GM23338 (cell line): Measurements from ENCODE around the gene CCDC127. TPM values are rescaled to one million over a fixed set of nuclear protein-coding genes. Genes with fewer than 3 reads are reported as not detected.

Source experiments
- ATAC-seq: fragments of 200-7000 bp; cut with Tn5 transposase; 3 replicates; pipeline ENCODE4 v1.9.1; 2020
- DNase-seq: peaks from one replicate; pipeline ENCODE4 v3.0.0-alpha.2; 2015; ENCODE audit warnings: low spot score
- H2AFZ ChIP-seq: fragments of 200-600 bp; sonication (generic); 2 replicates; pipeline ENCODE4 v1.8.0; 2016; ENCODE audit warnings: antibody characterized with exemption, mild to moderate bottlenecking, moderate library complexity
- H3F3A ChIP-seq: fragments of 200-600 bp; sonication (generic); replicated peaks from 2 replicates; pipeline ENCODE4 v1.8.0; 2017; ENCODE audit warnings: antibody characterized with exemption, mixed run types, low read depth
- H3K27ac ChIP-seq: fragments of 200-600 bp; sonication (generic); 2 replicates; pipeline ENCODE4 v1.6.1; 2016; ENCODE audit warnings: low read depth
- H3K27me3 ChIP-seq: fragments of 200-600 bp; sonication (generic); 2 replicates; pipeline ENCODE4 v1.8.0; 2016; ENCODE audit warnings: mild to moderate bottlenecking, mixed run types, moderate library complexity; ENCODE audit not compliant: insufficient read depth
- H3K36me3 ChIP-seq: fragments of 200-600 bp; sonication (generic); 2 replicates; pipeline ENCODE4 v1.8.0; 2016; ENCODE audit warnings: mild to moderate bottlenecking; ENCODE audit not compliant: insufficient read depth
- H3K4me1 ChIP-seq: fragments of 200-600 bp; sonication (generic); 2 replicates; pipeline ENCODE4 v1.8.0; 2016; ENCODE audit warnings: mild to moderate bottlenecking, moderate library complexity; ENCODE audit not compliant: insufficient read depth
- H3K4me2 ChIP-seq: fragments of 200-600 bp; sonication (generic); 2 replicates; pipeline ENCODE4 v1.7.1; 2017; ENCODE audit warnings: mixed run types
- H3K4me3 ChIP-seq: fragments of 200-600 bp; sonication (generic); 2 replicates; pipeline ENCODE4 v1.6.1; 2016; ENCODE audit warnings: mixed run types
- H3K79me2 ChIP-seq: fragments of 200-600 bp; sonication (generic); replicated peaks from 2 replicates; pipeline ENCODE4 v1.8.0; 2017; ENCODE audit warnings: mild to moderate bottlenecking; ENCODE audit not compliant: insufficient read depth
- H3K9me2 ChIP-seq: fragments of 200-600 bp; sonication (generic); 2 replicates; pipeline ENCODE4 v1.8.0; 2017; ENCODE audit not compliant: insufficient read depth
- H4K20me1 ChIP-seq: fragments of 200-600 bp; sonication (generic); replicated peaks from 2 replicates; pipeline ENCODE4 v1.8.0; 2017; ENCODE audit warnings: mild to moderate bottlenecking; ENCODE audit not compliant: insufficient read depth
- H3K27ac Mint-ChIP-seq: 2 replicates; pipeline ENCODE4 v1.8.0; 2020; ENCODE audit warnings: inconsistent platforms, mild to moderate bottlenecking, moderate library complexity, mixed read lengths
- H3K27me3 Mint-ChIP-seq: 3 replicates; pipeline ENCODE4 v1.8.0; 2022; ENCODE audit warnings: low read depth, mild to moderate bottlenecking, moderate library complexity, mixed read lengths, inconsistent platforms; ENCODE audit not compliant: insufficient read depth, poor library complexity
- H3K36me3 Mint-ChIP-seq: 3 replicates; pipeline ENCODE4 v1.8.0; 2021; ENCODE audit warnings: low read depth, mild to moderate bottlenecking, inconsistent platforms, moderate library complexity, mixed read lengths
- H3K4me1 Mint-ChIP-seq: 3 replicates; pipeline ENCODE4 v1.8.0; 2020; ENCODE audit warnings: mild to moderate bottlenecking, inconsistent platforms, mixed read lengths
- H3K4me3 Mint-ChIP-seq: 3 replicates; pipeline ENCODE4 v1.8.0; 2021; ENCODE audit warnings: moderate library complexity, mild to moderate bottlenecking, inconsistent platforms, mixed read lengths
- H3K9me3 Mint-ChIP-seq: 3 replicates; pipeline ENCODE4 v1.8.0; 2020; ENCODE audit warnings: moderate library complexity, mild to moderate bottlenecking, inconsistent platforms, mixed read lengths
- STAT1 ChIP-seq: IDR thresholded peaks from one replicate; pipeline ENCODE4 v1.6.1; 2016; ENCODE audit warnings: antibody characterized with exemption; ENCODE audit not compliant: unreplicated experiment
- ZNF331 ChIP-seq: fragments of 250-450 bp; sonication (Bioruptor Pico); IDR thresholded peaks from 2 replicates; pipeline ENCODE4 v1.5.0; 2020; ENCODE audit warnings: low read depth, mild to moderate bottlenecking, moderate library complexity
- ZNF462 ChIP-seq: fragments of 250-450 bp; sonication (Bioruptor Pico); IDR thresholded peaks from 2 replicates; pipeline ENCODE4 v1.5.0; 2020; ENCODE audit warnings: mild to moderate bottlenecking, moderate library complexity
- polyA plus RNA-seq: library from polyadenylated mRNA; unstranded; fragments of >200 nt; fragmentation: Nextera tagmentation; extraction: Ambion mirVana; gene quantifications from 2 replicates; pipeline ENCODE4 v1.2.1, GENCODE V29; 2016
- total RNA-seq: library from RNA; depleted of rRNA; stranded (reverse); fragments of >200 nt; shearing (Covaris generic); gene quantifications from 2 replicates; pipeline ENCODE4 v1.2.3, GENCODE V29; 2014

Gene CCDC127
- total and polyA plus RNA-seq, 2 experiments from 2014 or later, result 6.0 to 7.2 TPM

GRCh38 chr5:191949-192690 is 25.8 kb downstream of the CCDC127 start:
- no peak overlapping the region for H3K4me2 ChIP-seq
- H3K27ac ChIP-seq, result no peak overlapping the region
- TF ChIP-seq STAT1 (no peak), ZNF462 (CRISPR knock-in tag) (no peak), ZNF331 (CRISPR knock-in tag) (no peak)
- peaks cover 16% of the 10 kb centered on the region; the same call in 2 of the 3 replicates for H3K4me1 Mint-ChIP-seq
- H3K4me3 Mint-ChIP-seq, result no peak overlapping the region
- no peaks in the 10 kb centered on the region for H3K36me3 Mint-ChIP-seq
- H4K20me1 ChIP-seq, result no peaks in the 10 kb centered on the region
- no peaks in the 10 kb centered on the region for H3K27me3 ChIP-seq
- no peak overlapping the region for H3K4me3 ChIP-seq
- no peaks in the 10 kb centered on the region; the same call in 1 of the 2 replicates for H3K4me1 ChIP-seq
- no peaks in the 10 kb centered on the region for H3K9me3 Mint-ChIP-seq
- no peak overlapping the region for H3K27ac Mint-ChIP-seq
- no peaks in the 10 kb centered on the region for H3K36me3 ChIP-seq
- 0 out of 2 replicates have a peak, but pooled peaks cover 2% of the 10 kb centered on the region for H3F3A ChIP-seq
- ATAC-seq (no peak), DNase-seq (no peak)
- H3K9me2 ChIP-seq, result no peaks in the 10 kb centered on the region
- H2AFZ ChIP-seq, result no peak overlapping the region
- peaks cover 14% of the 10 kb centered on the region for H3K27me3 Mint-ChIP-seq
- H3K79me2 ChIP-seq, result no peaks in the 10 kb centered on the region
